OCI-LY3 (cell line): Measurements from ENCODE around the gene TENM4.

ENCODE experiments used
- H2AFZ ChIP-seq: fragments of 200-600, 300-600 bp; shearing (Covaris generic); 2 replicates; pipeline ENCODE4 v1.6.0; 2014; ENCODE audit warnings: antibody characterized with exemption, low read depth, low read length
- H3K27ac ChIP-seq: fragments of 200-600, 300-600 bp; sonication (generic); 2 replicates; pipeline ENCODE4 v1.5.1; 2014; ENCODE audit warnings: mild to moderate bottlenecking, low read length, moderate library complexity, mixed read lengths
- H3K27me3 ChIP-seq: fragments of 200-600, 300-600 bp; sonication (generic); 2 replicates; pipeline ENCODE4 v1.6.1; 2014; ENCODE audit warnings: low read depth, low read length, mixed read lengths
- H3K36me3 ChIP-seq: fragments of 200-600, 300-600 bp; sonication (generic); replicated peaks from 2 replicates; pipeline ENCODE3; 2014; ENCODE audit warnings: low read depth, low read length, mixed read lengths
- H3K4me1 ChIP-seq: fragments of 300-600, 200-600 bp; sonication (generic); 2 replicates; pipeline ENCODE4 v1.6.1; 2014; ENCODE audit warnings: low read length, mixed read lengths
- H3K4me2 ChIP-seq: fragments of 200-600, 300-600 bp; sonication (generic); 2 replicates; pipeline ENCODE4 v1.6.1; 2014; ENCODE audit warnings: low read length, mixed read lengths
- H3K4me3 ChIP-seq: fragments of 300-600, 200-600 bp; sonication (generic); 2 replicates; pipeline ENCODE4 v1.5.1; 2014; ENCODE audit warnings: antibody characterized with exemption, mild to moderate bottlenecking, low read length, moderate library complexity
- H3K79me2 ChIP-seq: fragments of 300-600, 200-600 bp; shearing (Covaris generic); 2 replicates; pipeline ENCODE4 v1.6.1; 2014; ENCODE audit warnings: mild to moderate bottlenecking, low read length, mixed read lengths
- H3K9ac ChIP-seq: fragments of 300-600, 200-600 bp; shearing (Covaris generic); 2 replicates; pipeline ENCODE4 v1.6.0; 2014; ENCODE audit warnings: mild to moderate bottlenecking, low read length, moderate library complexity
- H3K9me3 ChIP-seq: fragments of 200-600, 300-600 bp; shearing (Covaris generic); 2 replicates; pipeline ENCODE4 v1.6.1; 2014; ENCODE audit warnings: low read length, mixed read lengths; ENCODE audit not compliant: insufficient read depth
- H4K20me1 ChIP-seq: fragments of 200-600, 300-600 bp; sonication (generic); 2 replicates; pipeline ENCODE4 v1.6.1; 2016; ENCODE audit warnings: low read length, mixed read lengths; ENCODE audit not compliant: insufficient read depth
- CTCF ChIP-seq: fragments of 200-600, 300-600 bp; sonication (generic); IDR thresholded peaks from 2 replicates; pipeline ENCODE4 v1.5.1; 2014; ENCODE audit warnings: antibody characterized with exemption, low read length, low read depth
- EZH2phosphoT487 ChIP-seq: fragments of 200-600 bp; shearing (Covaris generic); IDR thresholded peaks from 2 replicates; pipeline ENCODE4 v1.6.1; 2018; ENCODE audit warnings: antibody characterized with exemption, mixed run types, low read depth

Gene TENM4

GRCh38 chr11:79209540-79210266, 231.1 kb downstream of the TENM4 start:
- Histone ChIP-seq H3K9me3 (no peaks in the 10 kb centered on the region), H2AFZ (no peak overlapping the region), H3K9ac (no peak overlapping the region), H3K4me2 (no peak overlapping the region), H3K27ac (no peak overlapping the region), H3K4me3 (no peak overlapping the region), H3K27me3 (no peaks in the 10 kb centered on the region), H3K36me3 (peaks cover 2% of the 10 kb centered on the region), H4K20me1 (0 out of 2 replicates have a peak, but pooled peaks cover 2% of the 10 kb centered on the region), H3K79me2 (no peaks in the 10 kb centered on the region), H3K4me1 (peaks cover 10% of the 10 kb centered on the region)
- TF ChIP-seq CTCF, result no peak
- no peak for TF ChIP-seq EZH2phosphoT487

GRCh38 chr11:79208126-79208525, 232.7 kb downstream of the TENM4 start:
- H3K4me1 ChIP-seq, result peaks cover 10% of the 10 kb centered on the region
- H3K9ac ChIP-seq, result no peak overlapping the region

DNA sequence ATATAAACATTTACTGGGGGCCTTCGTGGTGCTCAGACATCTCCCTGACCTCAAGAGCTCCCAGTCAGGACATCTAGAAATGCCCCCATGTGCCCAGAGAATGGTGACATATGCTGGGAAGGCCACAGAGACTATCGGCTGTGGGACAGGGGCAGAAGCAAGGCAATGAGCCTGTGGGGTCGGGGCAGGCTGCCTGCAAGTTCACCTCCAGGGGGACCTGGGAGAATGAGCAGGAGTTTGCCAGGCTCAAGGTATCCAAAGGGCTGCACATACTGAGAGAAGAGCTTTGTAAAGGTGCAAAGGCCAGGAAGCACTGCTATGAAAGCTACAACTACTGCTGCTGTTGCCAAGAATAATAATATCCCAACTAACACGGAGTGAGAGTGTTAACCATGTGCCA, 233.9 kb downstream of the TENM4 start:
- no peaks in the 10 kb centered on the region for H3K9me3 ChIP-seq
- no peaks in the 10 kb centered on the region for H3K27me3 ChIP-seq
- H3K4me1 ChIP-seq, result peaks cover 14% of the 10 kb centered on the region
- H3K9ac ChIP-seq, result no peak overlapping the region
- no peaks in the 10 kb centered on the region for H3K79me2 ChIP-seq
- no peaks in the 10 kb centered on the region for H3K36me3 ChIP-seq
- 0 out of 2 replicates have a peak, but pooled peaks cover 7% of the 10 kb centered on the region for H4K20me1 ChIP-seq
- H3K4me2 ChIP-seq, result no peak overlapping the region
- TF ChIP-seq EZH2phosphoT487, result no peak
- H2AFZ ChIP-seq, result no peak overlapping the region
- no peak overlapping the region for H3K27ac ChIP-seq
- no peak overlapping the region for H3K4me3 ChIP-seq

More at GRCh38 chr11:79208126-79208525, 232.7 kb downstream of the TENM4 start:
- H3K36me3 ChIP-seq, result no peaks in the 10 kb centered on the region
- H4K20me1 ChIP-seq, result 0 out of 2 replicates have a peak, but pooled peaks cover 2% of the 10 kb centered on the region
- H3K9me3 ChIP-seq, result no peaks in the 10 kb centered on the region
- no peak overlapping the region for H2AFZ ChIP-seq
- no peaks in the 10 kb centered on the region for H3K79me2 ChIP-seq
- H3K4me3 ChIP-seq, result no peak overlapping the region
- no peak for TF ChIP-seq EZH2phosphoT487
- TF ChIP-seq CTCF, result no peak
- no peaks in the 10 kb centered on the region for H3K27me3 ChIP-seq
- no peak overlapping the region for H3K27ac ChIP-seq
- H3K4me2 ChIP-seq, result no peak overlapping the region

- 0 out of 2 replicates have a peak, but pooled peaks cover 15% of the 10 kb centered on the region for H4K20me1 ChIP-seq
- no peak overlapping the region for H3K9ac ChIP-seq
- H3K4me2 ChIP-seq, result no peak overlapping the region
- TF ChIP-seq EZH2phosphoT487, result no peak
- TF ChIP-seq CTCF, result no peak
- no peaks in the 10 kb centered on the region for H3K79me2 ChIP-seq
- no peak overlapping the region for H2AFZ ChIP-seq
- no peaks in the 10 kb centered on the region for H3K36me3 ChIP-seq
- H3K27ac ChIP-seq, result no peak overlapping the region
- H3K4me1 ChIP-seq, result peaks cover 21% of the 10 kb centered on the region
- H3K9me3 ChIP-seq, result no peaks in the 10 kb centered on the region
- no peak overlapping the region for H3K4me3 ChIP-seq
- H3K27me3 ChIP-seq, result no peaks in the 10 kb centered on the region
Observed at GRCh38 chr11:79205786-79206185, 235.0 kb downstream of the TENM4 start.
